GM19467 (cell line): ENCODE results near the gene KIF1C.

Source experiments
- ATAC-seq: cut with Tn5 transposase; IDR thresholded peaks from one replicate; pipeline ENCODE4 v1.9.1; 2021; ENCODE audit warnings: mild to moderate bottlenecking, moderate library complexity; ENCODE audit not compliant: unreplicated experiment

Gene KIF1C

DNA sequence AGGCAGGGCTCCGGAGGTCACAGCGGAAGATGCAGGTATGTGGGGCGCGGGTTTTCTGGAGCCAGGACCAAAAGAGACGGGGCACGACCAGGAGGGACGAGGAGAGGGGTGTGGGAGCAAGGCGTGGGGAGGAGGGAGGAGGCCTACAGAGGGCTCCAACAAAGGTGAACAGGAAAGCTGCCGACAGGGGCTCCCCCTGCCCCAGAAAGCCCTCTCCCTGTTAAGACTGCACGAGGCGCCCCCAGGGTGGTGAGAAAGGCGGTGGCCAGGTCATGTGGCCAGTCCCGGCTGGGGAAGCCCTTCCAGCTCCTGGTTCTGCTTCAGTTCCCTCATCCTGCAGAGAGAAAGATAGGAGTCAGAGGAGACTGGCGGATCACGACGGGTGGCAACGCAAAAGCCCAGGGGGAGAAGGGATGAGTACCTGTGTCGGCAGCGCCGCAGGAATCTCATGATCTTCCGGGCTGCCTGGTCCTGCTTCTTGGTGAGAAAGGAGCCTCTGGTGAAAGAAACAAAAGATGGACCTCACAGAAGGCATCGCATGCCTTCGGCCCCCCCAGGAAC is 29.2 kb upstream of the KIF1C start:
- ATAC-seq, result no peak

GRCh38 chr17:4969047-4969550 is 28.7 kb upstream of the KIF1C start:
- no peak for ATAC-seq

GRCh38 chr17:4969551-4970173 is 28.1 kb upstream of the KIF1C start:
- ATAC-seq, result no peak

DNA sequence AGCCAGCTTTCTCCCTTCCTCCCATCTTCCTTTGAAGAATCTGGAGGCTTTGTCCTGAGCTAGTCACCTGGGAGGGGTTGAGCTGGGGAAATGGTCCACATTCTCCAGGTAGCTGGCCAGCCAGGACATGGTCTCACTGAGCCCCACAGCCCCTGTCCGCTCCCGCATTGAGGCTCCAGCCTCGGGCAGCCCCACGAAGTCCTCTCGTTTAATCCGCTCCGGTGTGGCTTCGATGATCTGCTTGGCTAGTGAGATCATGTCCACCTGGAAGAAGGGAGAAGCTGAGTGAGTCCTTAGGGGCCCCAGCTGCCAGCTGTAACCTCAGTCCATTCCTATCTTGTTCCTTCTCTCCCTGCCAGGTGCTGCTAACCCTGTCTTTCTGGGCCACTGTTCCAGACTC is 27.5 kb upstream of the KIF1C start:
- no peak for ATAC-seq

DNA sequence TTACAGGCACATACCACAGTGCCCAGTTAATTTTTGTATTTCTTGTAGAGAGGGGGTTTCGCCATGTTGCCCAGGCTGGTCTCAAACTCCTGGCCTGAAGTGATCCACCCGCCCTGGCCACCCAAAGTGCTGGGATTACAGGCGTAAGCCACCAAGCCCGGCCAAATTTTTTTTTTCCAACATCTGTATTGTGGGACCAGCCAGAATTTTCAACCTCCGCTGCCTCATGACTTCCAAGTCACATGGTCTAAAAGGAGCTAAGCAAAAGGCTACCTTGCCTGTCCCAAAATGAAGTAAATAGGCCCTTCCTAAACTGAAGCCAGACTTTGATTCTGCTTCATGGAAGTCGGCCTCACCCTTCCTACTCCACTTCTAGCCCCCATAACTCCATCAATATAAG is 25.9 kb upstream of the KIF1C start:
- ATAC-seq, result no peak

GRCh38 chr17:4972322-4972721 is 25.4 kb upstream of the KIF1C start:
- ATAC-seq, result no peak

GRCh38 chr17:4972752-4973151 is 25.0 kb upstream of the KIF1C start:
- no peak for ATAC-seq

GRCh38 chr17:4973256-4974114 is 24.3 kb upstream of the KIF1C start:
- no peak for ATAC-seq

DNA sequence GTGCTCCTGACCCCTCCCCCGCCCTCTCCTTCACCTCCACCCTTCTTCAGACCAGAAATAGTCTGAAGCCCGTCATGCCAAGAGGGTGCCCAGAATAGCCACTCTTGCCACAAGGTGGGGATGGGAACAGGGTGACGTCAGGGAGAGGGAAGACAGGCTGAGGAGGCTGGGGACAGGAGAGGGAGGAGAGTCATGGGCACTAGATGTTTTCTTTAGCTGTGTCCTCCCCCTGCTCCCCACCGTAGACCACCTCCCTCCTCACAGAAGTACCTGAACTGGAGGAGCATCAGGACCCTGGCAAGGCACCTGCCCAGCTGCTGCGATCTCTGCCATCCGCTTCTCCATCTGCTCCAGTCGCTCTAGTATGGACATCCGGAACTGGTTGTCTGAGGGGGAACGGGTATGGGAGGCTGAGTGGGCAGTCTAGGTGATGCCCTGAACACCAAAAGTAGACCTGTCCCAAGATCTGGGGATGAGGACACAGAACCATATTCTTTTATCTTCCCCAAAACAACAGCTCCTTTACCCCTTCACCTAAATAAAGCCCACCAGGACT is 23.6 kb upstream of the KIF1C start:
- no peak for ATAC-seq

DNA sequence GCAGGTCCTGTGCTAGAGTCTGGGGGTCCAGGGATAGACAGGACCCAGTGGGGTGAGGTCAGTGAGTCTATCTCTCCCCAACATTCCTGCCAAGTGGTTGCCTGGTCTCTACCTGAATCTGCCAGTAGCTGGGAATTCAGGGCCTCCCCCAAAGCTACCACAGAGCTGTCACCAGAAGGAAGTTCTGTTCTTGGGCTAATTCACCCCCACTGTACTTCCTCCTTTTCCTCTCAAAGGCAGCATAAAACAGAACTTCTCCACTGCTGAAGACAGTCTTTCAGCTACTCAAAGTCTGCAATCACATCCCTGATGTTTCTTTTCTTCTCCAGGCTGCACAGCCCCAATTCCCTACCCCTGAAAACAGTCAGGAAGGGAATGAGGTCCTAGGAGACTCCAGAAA is 19.0 kb upstream of the KIF1C start:
- no peak for ATAC-seq

- no peak for ATAC-seq
Observed at GRCh38 chr17:4980644-4981216, 17.0 kb upstream of the KIF1C start.

DNA sequence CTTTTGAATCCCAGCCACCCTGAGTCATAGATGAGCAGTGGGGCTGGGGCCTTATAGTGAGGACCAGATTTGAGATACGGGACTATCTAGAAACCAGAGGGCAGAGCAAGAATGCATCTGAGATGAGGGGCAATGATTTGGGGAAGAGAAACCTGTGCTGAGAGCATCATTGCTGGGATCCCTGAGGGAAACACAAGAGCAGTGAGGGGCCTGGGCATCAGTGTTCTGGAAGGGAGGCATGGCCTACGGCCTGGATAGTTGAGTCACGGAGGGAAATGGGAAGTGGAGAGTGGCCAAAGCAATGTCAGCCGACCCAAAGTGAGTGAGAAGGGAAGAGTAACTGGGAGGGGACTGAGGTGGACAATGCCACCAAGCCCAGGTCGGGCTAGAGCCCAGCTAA is 15.4 kb upstream of the KIF1C start:
- no peak for ATAC-seq

DNA sequence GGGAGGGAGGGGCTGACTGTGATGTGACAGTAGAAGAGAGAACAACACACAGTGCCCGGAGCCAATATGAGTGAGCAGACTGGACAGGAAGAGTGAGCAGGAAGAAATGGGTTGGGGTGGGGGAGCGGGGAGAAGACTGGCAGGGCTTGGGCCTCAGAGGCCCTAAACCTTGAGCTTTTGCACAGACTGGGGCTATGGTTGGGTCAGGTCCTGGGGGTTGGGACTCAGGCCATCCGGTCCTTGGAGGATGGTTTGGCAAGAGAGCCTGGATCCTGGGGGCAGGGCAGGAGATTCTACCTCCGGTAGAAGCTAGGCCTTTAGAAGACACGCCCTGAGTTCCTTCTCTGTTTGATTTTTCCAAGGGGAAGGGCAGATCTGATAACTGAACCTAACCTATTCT is 11.3 kb upstream of the KIF1C start:
- ATAC-seq, result no peak

DNA sequence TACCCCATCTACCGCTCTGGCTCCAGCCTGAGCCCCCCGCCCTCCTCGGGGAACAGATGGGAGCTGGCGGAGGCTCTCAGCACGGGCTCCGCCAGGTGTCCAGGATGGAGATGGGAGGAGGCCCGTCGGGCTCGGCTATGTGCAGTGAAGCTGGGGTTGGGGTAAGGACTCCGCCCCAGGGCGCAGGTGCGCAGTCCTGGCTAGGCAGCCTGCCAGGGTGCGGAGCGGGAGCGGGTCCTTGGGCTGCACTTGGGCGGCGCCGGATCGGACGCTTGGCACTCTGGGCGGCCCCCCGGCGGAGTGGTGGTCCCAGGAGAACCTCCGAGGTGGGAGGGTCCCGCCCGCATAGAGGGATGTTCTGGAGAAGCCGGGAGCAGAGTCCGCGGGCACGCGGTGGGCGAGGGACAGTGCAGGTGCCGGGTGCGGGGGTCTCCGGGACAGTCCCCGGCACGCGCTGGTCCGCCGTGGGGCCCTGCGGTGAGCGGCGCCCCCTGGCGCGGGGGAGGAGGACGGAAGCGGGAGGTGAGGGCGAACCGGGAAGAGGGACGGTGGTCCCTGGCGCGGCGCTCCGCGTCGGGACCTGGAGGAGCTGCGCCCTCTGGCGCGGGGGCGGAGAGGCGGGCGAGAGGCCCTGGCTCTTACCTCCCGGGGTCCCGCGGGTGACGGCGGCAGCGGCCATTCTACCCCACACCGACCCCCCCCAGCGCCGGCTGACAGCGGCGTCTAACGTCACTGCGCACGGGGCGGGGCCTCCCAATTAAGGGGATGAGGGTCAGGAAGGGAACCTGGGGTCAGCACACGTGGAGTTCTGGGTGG is 10.6 kb upstream of the KIF1C start, which contains the start of gene CAMTA2:
CAMTA2 (minus strand) TSS at position 725 of the 816 bp plus-strand sequence. CDS start 1,453 bp downstream, outside the sequence.
- ATAC-seq, result peak; percentile 47

GRCh38 chr17:4987767-4988567 is 9.8 kb upstream of the KIF1C start:
- ATAC-seq, result no peak

- no peak for ATAC-seq
Observed at GRCh38 chr17:4994081-4994595, 3.6 kb upstream of the KIF1C start.

- peak; percentile 3 for ATAC-seq
Observed at GRCh38 chr17:4998027-4998731, 429 bp downstream of the KIF1C start.

DNA sequence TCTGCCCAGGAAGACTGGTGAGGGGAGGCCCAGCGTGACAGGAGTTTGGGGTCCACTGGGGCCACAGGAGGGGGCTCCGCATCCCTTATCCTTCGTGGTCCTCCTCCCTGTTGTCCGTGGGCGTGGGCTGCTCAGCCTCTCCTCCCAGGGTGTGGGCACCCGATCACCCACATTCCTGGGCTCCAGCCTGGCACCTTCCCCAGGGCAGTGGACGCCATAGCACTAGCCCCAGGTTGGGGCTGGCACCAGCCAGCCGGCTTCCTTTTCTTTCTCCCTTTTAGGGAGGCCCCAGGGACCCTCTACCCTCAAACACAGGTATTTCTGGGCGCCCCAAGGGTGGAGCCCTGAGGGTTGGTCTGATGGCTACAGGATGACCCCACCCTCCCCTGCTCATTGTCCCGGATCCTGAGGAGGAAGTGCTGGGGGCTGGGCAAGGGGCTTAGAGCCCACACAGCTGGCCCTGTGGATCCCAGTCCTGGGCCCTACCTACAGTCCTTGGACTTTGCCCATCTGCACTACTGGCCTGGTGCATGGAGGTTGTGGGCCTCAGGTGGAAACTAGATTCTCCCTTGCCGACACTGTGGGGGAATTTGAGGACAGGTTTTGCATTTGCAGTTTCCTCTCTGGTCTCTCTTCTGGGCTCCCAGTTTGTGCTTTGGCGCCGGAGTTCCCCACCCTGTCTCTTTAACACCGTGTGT is 1.1 kb downstream of the KIF1C start:
- no peak for ATAC-seq
